Activated CD4-positive, alpha-beta T cell treated with anti-CD3 and anti-CD28 coated beads for 4 hours (primary cell): ENCODE measurements around the gene FAM47C.
"Not testable (repeated sequence)": the region's sequence is repeated elsewhere in the genome, so short reads cannot be mapped to it uniquely, and the experiment has no call there.

Source experiments
- DNase-seq, 2 donors: peaks; one replicate each; pipeline ENCODE4 v3.0.0-alpha.2; 2020

FAM47C gene

GRCh38 chrX:37008182-37008581 lies at the start of gene FAM47C:
TSS of gene FAM47C (plus strand) at chrX:37008366. CDS start at chrX:37008411, 45 bp downstream.
- not testable (repeated sequence) for DNase-seq

GRCh38 chrX:36961590-36961989 lies 46.6 kb upstream of the FAM47C start:
- DNase-seq: no peak

- DNase-seq: no peak
Observed at GRCh38 chrX:36963069-36963808, 44.9 kb upstream of the FAM47C start.

DNA sequence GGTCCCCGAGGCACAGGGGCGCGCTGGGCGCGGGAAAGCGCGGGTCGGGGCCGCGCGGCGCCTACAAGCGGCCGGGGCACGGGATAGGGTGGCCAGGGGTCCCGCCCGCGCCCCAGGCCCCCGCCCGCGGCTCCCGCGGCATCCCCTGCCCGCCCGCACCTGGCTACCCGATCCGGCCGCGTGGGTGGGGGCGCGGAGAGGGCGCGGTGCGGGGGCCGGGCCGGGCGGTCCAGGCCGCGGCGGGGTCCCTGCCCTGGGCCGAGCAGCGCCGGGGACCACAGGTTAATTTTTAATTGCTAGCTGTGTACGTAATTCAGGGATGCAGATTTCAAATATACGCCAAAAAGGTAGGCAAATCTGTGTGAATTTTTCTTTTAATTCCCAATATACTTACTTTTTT lies 44.3 kb upstream of the FAM47C start:
- no peak for DNase-seq

DNA sequence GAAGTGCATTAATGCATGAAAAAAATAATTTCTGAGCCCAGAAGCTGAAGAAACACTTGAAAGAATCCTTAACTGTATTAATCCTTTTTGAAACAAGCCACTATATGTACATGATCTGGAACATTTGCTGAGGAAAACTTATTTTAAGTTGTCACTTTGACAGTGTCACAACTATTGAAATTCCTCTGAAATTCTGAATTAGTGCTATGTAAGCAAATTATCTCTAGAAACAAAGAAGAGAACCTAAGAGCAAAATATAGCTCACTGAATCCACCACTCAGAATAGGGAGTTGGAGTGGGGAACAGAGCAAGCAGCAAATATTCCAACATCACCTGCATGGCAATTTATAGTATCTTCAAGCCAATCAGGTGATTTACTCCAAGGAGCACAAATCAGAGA lies 34.6 kb upstream of the FAM47C start:
- no peak for DNase-seq

- DNase-seq: no peak
Observed at GRCh38 chrX:36974911-36975310, 33.3 kb upstream of the FAM47C start.

- DNase-seq: no peak
Observed at GRCh38 chrX:36978886-36979285, 29.3 kb upstream of the FAM47C start.

DNA sequence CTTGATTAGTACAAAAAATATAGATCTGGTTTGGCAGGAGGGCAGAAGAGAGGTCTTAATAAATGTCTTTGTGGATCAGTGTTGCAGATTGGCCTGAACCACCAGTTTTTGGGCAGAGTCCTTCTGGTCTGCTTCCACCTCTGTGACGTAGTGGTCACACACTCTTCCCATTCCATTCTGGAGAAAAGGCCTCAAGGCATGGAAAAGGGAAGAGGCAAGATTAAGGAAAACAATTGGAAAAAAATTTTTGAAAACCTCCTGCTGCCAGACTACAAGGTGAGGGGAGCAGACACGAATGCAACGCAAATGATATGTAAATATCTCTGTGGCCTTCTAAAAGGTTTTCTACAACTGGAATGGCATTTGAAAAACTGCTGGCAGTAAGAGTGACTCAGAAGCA lies 24.3 kb upstream of the FAM47C start:
- no peak for DNase-seq

GRCh38 chrX:36985416-36986209 lies 22.6 kb upstream of the FAM47C start:
- not testable (repeated sequence) for DNase-seq

GRCh38 chrX:36986231-36986630 lies 21.9 kb upstream of the FAM47C start:
- no peak for DNase-seq

GRCh38 chrX:36987212-36987611 lies 21.0 kb upstream of the FAM47C start:
- not testable (repeated sequence) for DNase-seq

DNA sequence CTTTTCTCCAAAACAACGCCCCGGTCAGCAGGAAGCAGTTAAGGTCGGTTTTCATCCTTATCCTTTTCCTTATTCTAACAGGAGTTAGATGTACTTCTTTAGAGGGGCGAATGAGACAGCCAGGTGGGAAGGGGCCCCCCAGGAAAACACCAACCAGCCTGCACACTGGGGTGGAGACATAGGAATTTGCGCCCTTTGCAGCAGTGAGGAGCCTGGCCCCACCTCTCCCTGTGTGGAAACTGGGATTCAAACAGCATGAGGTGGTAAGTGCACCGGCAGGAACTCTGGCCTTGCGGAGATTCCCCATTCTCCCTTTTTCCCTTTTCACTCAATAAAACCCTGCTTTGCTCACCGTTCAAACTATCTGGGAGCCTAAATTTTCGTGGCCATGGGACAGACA lies 8.0 kb upstream of the FAM47C start:
- DNase-seq: no peak

DNA sequence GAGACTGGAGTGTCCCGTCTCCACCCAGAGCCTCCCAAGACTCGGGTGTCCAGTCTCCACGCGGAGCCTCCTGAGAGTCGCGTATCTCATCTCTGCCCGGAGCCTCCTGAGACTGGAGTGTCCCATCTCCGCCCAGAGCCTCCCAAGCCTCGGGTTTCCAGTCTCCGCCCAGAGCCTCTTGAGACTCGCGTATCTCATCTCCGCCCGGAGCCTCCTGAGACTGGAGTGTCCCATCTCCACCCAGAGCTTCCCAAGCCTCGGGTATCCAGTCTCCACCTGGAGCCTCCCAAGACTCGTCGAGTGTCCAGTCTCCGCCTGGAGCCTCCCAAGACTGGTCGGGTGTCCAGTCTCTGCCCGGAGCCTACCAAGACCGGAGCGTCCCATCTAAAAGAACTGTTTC lies 2.3 kb downstream of the FAM47C start:
- no peak for DNase-seq

GRCh38 chrX:37034260-37034659 lies 26.1 kb downstream of the FAM47C start:
- not testable (repeated sequence) for DNase-seq

DNA sequence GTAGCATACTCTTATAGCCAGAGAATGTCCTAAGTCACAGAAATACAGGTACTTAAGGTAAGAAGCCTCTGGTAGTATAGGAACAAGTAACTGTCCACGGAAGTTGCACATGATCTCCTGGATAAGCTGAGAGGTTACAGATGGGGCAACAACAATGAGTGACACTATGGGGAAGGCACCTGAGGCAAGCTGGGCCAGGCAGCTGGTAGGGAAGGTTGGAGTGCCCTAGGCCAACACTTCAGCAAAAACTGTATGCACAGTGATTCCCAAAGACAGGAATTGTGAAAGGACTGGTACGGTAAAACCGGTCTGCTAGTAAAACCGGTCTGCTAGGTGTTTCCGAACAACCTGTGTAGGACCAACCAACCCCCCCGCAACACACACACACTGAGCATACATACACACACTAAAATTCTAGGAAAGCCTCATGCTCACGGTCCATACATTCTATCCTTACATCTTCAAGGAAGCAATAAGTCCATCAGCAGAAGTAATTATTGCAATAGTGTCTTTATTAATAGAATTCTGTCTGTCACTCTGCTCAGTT lies 28.6 kb downstream of the FAM47C start:
- not testable (repeated sequence) for DNase-seq

DNA sequence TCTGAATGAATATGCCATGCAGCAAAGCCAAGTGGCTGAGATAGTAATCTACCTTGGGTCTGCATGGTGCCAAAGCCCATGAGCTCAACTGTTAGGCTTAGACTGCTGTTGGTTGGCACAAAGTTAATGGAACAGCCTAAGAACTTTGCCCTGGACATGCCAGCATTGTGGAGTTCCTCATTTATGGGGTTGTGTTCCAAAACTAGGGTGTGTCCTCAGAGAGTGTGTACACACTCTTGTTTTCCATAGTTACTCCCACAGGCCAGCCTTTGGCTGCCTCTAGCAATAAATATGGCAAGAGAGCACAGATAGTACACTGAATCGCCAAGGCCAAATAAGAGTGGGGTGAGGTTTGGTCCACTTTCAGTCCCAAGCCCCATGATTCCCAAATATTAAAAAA lies 30.6 kb downstream of the FAM47C start:
- not testable (repeated sequence) for DNase-seq

DNA sequence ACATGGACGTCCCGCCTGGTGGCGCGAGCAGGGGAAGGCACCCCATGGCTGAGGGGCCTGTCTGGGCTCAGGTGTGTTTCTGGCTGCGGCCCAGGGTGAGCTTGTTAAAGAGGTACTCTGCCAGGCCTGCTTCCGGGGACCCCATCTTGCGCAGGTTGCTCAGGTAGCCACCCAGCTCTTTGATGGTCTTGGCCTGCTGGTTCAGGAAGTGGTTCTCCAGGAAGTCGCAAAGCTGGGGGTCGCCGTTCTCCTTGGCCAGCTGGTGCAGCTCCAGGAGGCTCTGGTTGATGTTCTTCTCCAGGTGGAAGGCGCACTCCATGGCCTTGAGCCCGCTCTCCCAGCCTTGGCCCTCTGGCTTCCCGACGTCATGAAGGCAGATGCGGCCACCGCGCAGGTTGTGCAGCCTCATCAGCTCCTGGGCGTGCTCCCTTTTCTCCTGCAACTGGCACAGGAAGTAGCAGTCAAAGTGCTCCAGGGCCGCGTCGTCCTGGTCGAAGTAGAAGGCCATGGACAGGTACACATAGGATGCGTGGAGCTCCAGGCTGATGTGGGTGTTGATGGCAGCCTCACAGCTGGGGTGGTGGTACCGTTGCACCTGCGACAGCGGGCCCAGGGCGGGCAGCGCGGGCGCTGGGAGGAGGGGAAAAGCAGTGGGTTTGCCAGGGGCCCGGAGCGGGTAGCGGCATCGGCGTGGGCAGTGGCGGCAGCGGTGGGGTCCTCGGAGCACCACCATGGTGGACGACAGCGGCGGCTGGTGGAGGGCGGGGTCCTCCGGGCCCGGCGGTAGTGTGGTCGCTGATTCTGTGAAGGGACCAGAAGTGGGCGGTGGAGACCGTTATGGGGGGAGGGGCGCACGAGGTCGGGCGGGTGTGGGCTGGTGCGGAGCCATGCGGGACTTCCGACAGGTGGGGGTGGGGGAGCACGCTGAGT lies 35.1 kb downstream of the FAM47C start:
- DNase-seq: not testable (repeated sequence)

DNA sequence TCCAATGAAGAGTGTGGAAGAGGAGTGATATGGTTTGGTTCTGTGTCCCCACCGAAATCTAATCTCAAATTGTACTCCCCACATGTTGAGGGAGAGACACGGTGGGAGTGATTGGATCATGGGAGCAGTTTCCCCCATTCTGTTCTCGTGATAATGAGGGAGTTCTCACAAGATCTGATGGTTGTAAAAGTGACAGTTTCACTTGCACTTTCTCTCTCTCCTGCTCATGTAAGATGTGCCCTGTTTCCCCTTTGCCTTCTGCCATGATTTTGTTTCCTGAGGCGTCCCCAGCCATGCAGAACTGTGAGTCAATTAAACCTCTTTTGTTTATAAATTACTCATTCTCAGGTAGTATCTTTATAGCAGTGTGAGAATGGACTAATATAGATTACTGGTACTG lies 39.6 kb downstream of the FAM47C start:
- DNase-seq: no peak

- DNase-seq: not testable (repeated sequence)
Observed at GRCh38 chrX:37057572-37057971, 49.4 kb downstream of the FAM47C start.

DNA sequence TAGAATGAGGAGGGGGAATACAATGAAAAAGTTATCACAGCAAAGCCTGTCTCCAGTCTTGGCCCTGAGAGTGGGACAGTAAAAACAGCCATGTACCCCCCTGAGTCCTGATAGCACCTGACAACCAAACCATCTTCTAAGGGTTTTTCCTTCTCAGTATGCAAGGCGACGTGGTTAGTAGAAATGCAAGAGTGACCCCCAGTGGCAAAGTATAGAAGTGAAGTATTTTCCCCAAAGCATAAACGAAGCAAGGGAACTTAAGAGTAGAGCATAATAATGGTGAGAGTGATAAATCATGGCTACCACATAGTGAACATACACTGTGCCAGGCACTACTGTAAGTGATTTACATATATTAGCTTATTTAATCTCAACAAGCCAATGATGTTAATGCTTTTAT lies 52.8 kb downstream of the FAM47C start:
- DNase-seq: no peak
